ENCODE measurements around the gene AGXT2. TPM values are rescaled to one million over a fixed set of nuclear protein-coding genes. Genes with fewer than 3 reads are reported as not detected.
"Not testable (repeated sequence)": the region's sequence is repeated elsewhere in the genome, so short reads cannot be mapped to it uniquely, and the experiment has no call there.

The AGXT2 gene
- total RNA-seq, 2 donors from 2014 or later = not detected

DNA sequence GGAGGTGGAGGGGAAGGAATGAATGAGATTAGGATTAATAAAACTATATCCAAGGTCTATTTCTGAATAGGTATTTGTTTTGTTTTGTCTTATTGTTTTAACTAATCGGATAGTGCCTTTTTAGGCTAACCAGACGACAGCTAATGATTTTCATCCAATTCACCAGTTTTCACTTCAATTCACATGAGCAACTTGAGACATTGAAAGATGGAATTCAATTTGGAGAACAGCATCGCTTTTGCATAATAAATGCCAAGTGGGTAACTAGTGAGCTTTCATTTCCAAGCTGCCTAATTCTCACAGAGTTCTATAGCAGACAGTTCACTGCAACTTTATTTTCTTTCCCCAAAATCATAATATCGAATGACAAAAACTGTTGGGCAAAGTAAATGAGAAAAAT is 5.0 kb downstream of the AGXT2 start:
- ATAC-seq (no peak), DNase-seq (ENCODE audit: low spot score) (no peak)
- Mint-ChIP-seq H3K4me3 (no peak overlapping the region), H3K4me1 (ENCODE audit: low read depth in 2 of 2) (no peaks in the 10 kb centered on the region), H3K27me3 (peaks cover 14 to 25% of the 10 kb centered on the region in 2 donors), H3K9me3 (no peaks in the 10 kb centered on the region), H3K27ac (no peak overlapping the region), H3K36me3 (no peaks in the 10 kb centered on the region)

DNA sequence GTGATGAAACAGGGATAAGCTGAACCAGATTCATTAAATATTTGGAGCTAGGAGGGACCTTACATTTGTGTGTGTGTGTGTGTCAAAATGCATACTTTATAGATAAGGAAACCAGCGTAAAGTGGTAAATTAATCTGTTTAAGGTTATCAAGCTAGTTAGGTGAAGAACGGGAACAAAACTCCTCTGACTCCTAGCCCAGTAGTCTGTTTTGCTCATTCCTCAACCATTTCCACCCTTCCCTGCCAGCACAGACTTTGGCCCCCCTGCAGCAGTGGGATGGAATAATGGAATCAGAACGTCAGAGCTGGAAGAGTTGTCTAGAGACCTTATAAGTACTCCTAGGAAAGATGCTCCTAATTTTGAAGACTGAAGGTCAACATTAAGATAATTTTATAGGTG is 6.5 kb downstream of the AGXT2 start:
- no peak for ATAC-seq
- H3K9me3 Mint-ChIP-seq = no peaks in the 10 kb centered on the region
- peaks cover 13 to 30% of the 10 kb centered on the region in 2 donors for H3K27me3 Mint-ChIP-seq
- H3K36me3 Mint-ChIP-seq = no peaks in the 10 kb centered on the region
- no peak for DNase-seq (ENCODE audit: low spot score)
- H3K4me1 Mint-ChIP-seq (ENCODE audit: low read depth in 2 of 2) = no peaks in the 10 kb centered on the region
- no peak overlapping the region for H3K27ac Mint-ChIP-seq
- no peak overlapping the region for H3K4me3 Mint-ChIP-seq

DNA sequence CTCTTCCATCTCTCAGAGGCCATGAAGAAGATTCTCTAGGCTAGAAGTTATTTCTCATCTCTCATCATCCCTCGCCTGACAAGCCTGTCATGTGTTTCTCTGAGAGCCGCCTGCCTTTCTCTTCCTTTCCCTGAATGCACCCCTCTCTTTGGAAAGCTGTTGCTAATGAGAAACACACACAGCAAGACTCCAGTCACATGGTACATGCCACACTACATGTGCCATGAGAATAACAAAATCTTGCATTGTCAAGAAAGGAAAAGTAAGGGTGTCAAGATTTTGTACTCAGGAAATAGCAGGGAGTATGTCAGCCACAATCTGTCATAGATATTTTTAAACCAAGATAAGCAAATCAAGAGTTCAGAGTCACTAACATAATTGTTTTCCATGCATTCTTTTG is 8.9 kb downstream of the AGXT2 start:
- Mint-ChIP-seq H3K27ac (no peak overlapping the region), H3K4me1 (ENCODE audit: low read depth in 2 of 2) (no peaks in the 10 kb centered on the region), H3K36me3 (no peaks in the 10 kb centered on the region)

DNA sequence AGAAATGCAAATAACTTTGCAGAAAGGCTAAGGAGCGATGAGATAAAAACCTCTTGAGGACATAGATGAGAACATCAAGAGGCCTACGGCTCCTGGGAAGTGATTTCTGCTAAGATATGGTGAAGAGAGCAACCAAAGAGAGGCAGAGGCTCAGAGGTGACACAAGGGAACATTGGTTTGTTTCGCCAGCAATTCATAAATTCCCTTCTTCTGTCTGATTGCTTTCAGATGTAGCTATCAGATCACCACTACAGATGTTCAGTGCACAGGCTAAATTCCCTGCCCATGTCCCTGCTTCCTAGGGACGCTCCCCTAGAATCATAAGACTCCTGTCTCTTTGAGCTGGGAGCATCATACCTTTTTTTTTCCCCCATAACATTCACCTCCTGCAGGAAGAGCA is 11.2 kb downstream of the AGXT2 start:
- Mint-ChIP-seq H3K27me3 (peaks cover 17 to 29% of the 10 kb centered on the region in 2 donors), H3K4me1 (ENCODE audit: low read depth in 2 of 2) (no peaks in the 10 kb centered on the region)

More for the DNA sequence above, 8.9 kb downstream of the AGXT2 start:
- no peak for ATAC-seq
- peaks cover 13 to 37% of the 10 kb centered on the region in 2 donors for H3K27me3 Mint-ChIP-seq
- no peak overlapping the region for H3K4me3 Mint-ChIP-seq
- H3K9me3 Mint-ChIP-seq = no peaks in the 10 kb centered on the region
- DNase-seq (ENCODE audit: low spot score) = no peak

DNA sequence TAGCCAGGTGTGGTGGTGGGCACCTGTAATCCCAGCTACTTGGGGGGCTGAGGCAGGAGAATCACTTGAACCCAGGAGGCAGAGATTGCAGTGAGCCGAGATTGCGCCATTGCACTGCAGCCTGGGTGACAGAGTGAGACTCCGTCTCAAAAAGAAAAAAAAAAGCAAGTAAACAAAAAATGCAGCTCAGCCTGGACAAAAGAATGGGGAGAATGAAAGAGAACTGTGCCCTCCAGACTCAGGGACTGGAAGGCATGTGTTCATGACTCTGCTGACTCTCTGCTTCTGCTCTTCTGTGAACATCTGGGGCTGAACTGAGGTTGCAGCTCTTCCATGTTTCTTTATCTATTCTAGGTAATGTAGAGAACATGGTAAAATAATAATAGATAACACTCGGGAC is 11.8 kb downstream of the AGXT2 start:
- DNase-seq (ENCODE audit: low spot score); H3K4me3 Mint-ChIP-seq; H3K4me1 Mint-ChIP-seq (ENCODE audit: low read depth in 2 of 2); ATAC-seq; H3K36me3 Mint-ChIP-seq; H3K27ac Mint-ChIP-seq; H3K9me3 Mint-ChIP-seq: not testable (repeated sequence)
- H3K27me3 Mint-ChIP-seq = peaks cover 21 to 29% of the 10 kb centered on the region in 2 donors

More for the DNA sequence above, 11.2 kb downstream of the AGXT2 start:
- no peak for DNase-seq (ENCODE audit: low spot score)
- no peaks in the 10 kb centered on the region for H3K36me3 Mint-ChIP-seq
- ATAC-seq = no peak
- H3K9me3 Mint-ChIP-seq = no peaks in the 10 kb centered on the region
- no peak overlapping the region for H3K4me3 Mint-ChIP-seq
- H3K27ac Mint-ChIP-seq = no peak overlapping the region

DNA sequence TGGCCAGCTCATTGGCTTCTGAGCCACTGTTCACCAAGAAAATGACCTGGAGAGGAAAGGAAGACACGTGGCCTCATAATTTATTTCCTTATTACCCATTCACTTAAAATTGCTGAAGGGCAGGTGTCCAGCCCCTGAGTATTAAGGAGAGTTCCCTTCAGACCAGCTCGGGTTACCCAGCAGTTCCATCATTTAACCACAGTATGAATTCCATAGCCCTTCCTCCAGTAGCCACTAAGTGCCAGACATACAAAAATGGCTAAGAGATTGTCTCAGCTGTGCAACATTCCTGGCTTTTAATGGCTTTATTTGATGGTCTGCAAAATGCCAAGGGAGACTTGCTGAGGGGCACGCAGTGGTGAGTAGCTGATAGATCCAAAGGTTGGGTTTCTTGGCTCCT is 12.5 kb downstream of the AGXT2 start:
- Mint-ChIP-seq H3K4me1 (ENCODE audit: low read depth in 2 of 2) (no peaks in the 10 kb centered on the region), H3K27ac (no peak overlapping the region), H3K4me3 (no peak overlapping the region), H3K9me3 (no peaks in the 10 kb centered on the region), H3K27me3 (peaks cover 21 to 27% of the 10 kb centered on the region in 2 donors), H3K36me3 (no peaks in the 10 kb centered on the region)
- DNase-seq (ENCODE audit: low spot score) (no peak), ATAC-seq (no peak)

DNA sequence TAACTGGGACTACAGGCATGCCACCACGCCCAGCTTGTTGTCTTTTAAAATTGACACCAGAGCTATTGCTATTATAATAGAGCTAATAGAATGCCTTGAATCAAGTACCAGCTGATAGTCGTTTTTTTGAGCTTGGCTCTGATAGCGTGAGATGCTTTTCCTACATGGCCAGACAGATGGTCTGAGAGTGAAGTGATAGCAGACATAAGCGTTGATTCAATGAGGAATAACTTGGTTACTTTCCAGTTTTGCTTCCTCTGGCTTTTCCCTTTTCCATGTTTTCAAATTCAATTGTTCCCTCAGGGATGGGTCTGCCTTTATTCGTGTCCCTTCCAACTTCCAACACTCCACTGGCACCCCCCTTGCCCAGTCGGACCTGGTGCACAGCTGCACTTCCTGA is 15.4 kb downstream of the AGXT2 start:
- Mint-ChIP-seq H3K27me3 (peaks cover 18 to 32% of the 10 kb centered on the region in 2 donors), H3K36me3 (no peaks in the 10 kb centered on the region), H3K4me1 (ENCODE audit: low read depth in 2 of 2) (no peaks in the 10 kb centered on the region), H3K9me3 (peaks cover 4% of the 10 kb centered on the region), H3K27ac (no peak overlapping the region), H3K4me3 (no peak overlapping the region)
- DNase-seq (ENCODE audit: low spot score) = no peak
- ATAC-seq = no peak

DNA sequence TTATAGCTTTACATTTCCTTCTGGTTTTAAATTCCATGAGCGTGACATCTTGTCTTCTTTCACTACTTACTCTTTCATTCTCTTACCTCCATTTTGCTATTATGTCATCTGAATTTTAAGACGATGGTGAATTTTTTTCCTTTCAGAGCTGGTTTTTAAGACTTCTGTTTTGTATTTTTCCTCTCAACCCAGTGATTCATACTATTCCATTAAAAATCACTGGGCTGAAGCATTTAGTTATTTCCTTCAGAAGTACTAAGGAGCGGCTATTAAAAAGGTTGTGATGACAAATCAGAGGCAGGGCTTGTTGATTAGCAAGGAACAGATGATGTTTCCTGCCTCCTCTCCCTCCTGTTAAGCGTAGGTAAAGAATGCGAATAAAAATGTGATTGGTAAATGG is 16.5 kb downstream of the AGXT2 start:
- Mint-ChIP-seq H3K4me1 (ENCODE audit: low read depth in 2 of 2) (no peaks in the 10 kb centered on the region), H3K27ac (no peak overlapping the region), H3K36me3 (no peaks in the 10 kb centered on the region), H3K9me3 (peaks cover 4% of the 10 kb centered on the region), H3K4me3 (no peak overlapping the region), H3K27me3 (peaks cover 19 to 24% of the 10 kb centered on the region in 2 donors)
- no peak for DNase-seq (ENCODE audit: low spot score)
- ATAC-seq = no peak

DNA sequence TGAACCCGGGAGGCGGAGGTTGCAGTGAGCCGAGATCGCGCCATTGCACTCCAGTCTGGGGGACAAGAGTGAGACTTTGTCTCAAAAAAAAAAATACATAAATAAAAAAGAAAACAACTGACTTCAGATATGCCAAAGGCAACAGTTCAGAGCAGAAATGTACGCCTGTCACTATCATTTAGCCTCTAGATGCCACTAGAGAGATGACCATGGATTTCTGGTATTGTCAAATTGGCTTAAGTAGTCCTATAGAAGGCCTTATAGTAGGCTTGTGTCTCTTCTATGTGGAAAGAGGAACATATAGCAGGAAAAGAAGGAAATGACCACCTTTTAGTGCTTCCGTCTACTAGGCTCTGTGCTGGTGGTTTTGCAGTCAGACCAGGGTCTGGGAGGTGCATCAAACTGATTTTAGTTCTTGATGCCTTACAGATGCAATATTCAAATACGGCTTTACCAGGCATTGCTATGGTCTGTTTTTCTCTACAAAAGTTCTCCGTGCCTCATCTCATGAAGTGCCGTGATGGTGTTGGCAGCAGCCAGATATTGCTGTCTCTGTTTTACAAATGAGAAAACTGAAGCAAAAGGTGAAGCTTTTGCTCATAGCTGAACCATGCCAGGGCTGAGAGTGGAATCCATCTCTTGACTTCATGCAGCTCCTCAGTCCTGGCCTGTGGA is 17.2 kb downstream of the AGXT2 start:
- peaks cover 20 to 27% of the 10 kb centered on the region in 2 donors for H3K27me3 Mint-ChIP-seq
- no peak for ATAC-seq
- no peak for DNase-seq (ENCODE audit: low spot score)
- H3K4me1 Mint-ChIP-seq (ENCODE audit: low read depth in 2 of 2) = no peaks in the 10 kb centered on the region
- H3K36me3 Mint-ChIP-seq = no peaks in the 10 kb centered on the region
- H3K9me3 Mint-ChIP-seq = peaks cover 4% of the 10 kb centered on the region
- H3K27ac Mint-ChIP-seq = no peak overlapping the region
- no peak overlapping the region for H3K4me3 Mint-ChIP-seq

DNA sequence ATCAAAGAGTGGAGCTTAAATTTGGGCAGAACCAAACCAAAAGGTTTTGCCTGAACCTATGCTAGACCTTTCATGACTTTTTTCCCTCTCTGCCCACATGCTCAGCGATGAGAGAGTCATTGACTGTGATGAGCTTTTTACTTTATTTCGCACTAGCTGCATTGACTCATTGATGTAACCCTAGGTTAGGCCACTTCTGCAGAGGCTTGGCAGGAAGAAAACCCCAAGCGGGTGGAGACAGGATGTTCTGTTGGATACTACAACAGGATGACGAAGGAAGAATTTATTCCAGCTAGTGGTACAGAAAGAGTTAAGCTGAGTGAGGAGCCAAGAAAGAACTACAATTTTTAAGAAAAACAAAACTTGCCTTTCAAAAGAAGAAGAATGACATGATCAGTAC is 18.4 kb downstream of the AGXT2 start:
- Mint-ChIP-seq H3K27me3 (peaks cover 20 to 23% of the 10 kb centered on the region in 2 donors), H3K9me3 (peaks cover 4% of the 10 kb centered on the region), H3K4me3 (no peak overlapping the region), H3K27ac (no peak overlapping the region), H3K36me3 (no peaks in the 10 kb centered on the region), H3K4me1 (ENCODE audit: low read depth in 2 of 2) (no peaks in the 10 kb centered on the region)
- DNase-seq (ENCODE audit: low spot score) (no peak), ATAC-seq (no peak)

DNA sequence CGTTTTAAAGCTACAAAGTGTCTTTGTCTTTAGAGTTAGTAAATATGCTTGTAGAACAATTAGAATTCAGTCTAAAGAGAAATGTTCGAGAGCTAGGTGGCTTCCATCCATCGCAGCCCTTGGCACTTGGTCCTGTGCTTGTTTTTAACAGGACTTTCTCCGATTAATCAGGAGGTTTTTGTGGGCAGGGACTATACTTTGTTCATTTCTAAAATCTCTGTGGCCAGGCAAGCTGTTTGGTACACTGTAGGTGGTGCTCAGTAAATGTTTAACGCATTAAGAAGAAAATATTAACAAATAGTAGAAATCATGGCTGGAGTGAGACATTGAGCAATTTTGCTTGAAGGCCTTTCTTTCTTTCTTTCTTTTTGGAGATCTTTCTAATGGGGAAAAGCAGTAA is 20.8 kb downstream of the AGXT2 start:
- H3K36me3 Mint-ChIP-seq = no peaks in the 10 kb centered on the region
- DNase-seq (ENCODE audit: low spot score) (no peak), ATAC-seq (no peak)
- peaks cover 4% of the 10 kb centered on the region for H3K9me3 Mint-ChIP-seq
- H3K4me1 Mint-ChIP-seq (ENCODE audit: low read depth in 2 of 2) = no peaks in the 10 kb centered on the region
- H3K27me3 Mint-ChIP-seq = peaks cover 15 to 23% of the 10 kb centered on the region in 2 donors
- no peak overlapping the region for H3K27ac Mint-ChIP-seq
- H3K4me3 Mint-ChIP-seq = no peak overlapping the region

DNA sequence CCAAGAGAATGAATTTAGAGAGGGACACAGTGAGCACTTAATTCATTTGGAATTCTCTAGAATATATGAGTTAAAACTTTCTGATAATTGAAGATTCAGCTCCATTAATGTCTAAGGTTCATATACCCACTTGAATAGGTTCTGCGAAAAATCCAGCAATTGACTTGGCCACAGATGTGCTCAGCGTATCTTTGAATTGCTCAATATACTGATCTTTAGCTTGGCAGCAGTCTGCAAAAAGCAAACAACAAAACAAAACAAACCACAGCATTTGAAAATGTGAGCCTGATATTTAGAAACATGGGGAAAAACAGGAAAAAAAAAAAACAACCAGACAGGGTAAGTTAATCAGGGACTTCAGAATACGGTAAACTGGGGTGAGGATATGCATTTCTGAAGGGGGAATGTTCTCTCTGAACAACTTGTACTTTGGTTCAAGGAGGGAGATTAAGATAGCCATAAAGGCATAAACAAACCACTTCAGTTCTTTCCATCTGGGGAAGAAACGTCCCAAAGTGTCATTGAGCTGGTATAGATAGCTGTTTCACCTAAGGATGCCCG is 21.4 kb downstream of the AGXT2 start:
- no peak overlapping the region for H3K4me3 Mint-ChIP-seq
- DNase-seq (ENCODE audit: low spot score) (no peak), ATAC-seq (no peak)
- no peaks in the 10 kb centered on the region for H3K36me3 Mint-ChIP-seq
- no peaks in the 10 kb centered on the region for H3K4me1 Mint-ChIP-seq (ENCODE audit: low read depth in 2 of 2)
- H3K27me3 Mint-ChIP-seq = peaks cover 14 to 23% of the 10 kb centered on the region in 2 donors
- H3K9me3 Mint-ChIP-seq = peaks cover 4% of the 10 kb centered on the region
- H3K27ac Mint-ChIP-seq = no peak overlapping the region

DNA sequence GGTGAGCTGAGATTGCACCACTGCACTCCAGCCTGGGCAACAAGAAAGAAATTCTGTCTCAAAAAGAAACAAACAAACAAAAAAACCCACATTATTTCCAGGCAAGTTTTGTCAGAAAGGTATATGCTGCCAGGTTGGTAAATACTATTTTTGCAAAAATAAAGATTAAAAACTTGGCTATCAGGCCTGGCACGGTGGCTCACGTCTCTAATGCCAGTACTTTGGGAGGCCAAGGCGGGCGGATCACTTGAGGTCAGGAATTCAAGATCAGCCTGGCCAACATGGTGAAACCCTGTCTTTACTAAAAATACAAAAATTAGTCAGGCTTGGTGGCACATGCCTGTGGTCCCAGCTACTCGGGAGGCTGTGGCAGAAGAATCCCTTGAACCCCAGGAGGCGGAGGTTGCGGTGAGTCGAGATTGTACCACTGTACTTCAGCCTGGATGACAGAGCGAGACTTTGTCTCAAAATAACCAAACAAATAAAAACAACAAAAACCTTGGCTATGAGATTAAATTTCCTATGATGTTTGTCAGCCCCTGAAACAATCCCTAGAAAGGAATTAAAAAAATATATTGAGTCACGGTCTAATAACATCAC is 22.7 kb downstream of the AGXT2 start:
- no peak overlapping the region for H3K27ac Mint-ChIP-seq

DNA sequence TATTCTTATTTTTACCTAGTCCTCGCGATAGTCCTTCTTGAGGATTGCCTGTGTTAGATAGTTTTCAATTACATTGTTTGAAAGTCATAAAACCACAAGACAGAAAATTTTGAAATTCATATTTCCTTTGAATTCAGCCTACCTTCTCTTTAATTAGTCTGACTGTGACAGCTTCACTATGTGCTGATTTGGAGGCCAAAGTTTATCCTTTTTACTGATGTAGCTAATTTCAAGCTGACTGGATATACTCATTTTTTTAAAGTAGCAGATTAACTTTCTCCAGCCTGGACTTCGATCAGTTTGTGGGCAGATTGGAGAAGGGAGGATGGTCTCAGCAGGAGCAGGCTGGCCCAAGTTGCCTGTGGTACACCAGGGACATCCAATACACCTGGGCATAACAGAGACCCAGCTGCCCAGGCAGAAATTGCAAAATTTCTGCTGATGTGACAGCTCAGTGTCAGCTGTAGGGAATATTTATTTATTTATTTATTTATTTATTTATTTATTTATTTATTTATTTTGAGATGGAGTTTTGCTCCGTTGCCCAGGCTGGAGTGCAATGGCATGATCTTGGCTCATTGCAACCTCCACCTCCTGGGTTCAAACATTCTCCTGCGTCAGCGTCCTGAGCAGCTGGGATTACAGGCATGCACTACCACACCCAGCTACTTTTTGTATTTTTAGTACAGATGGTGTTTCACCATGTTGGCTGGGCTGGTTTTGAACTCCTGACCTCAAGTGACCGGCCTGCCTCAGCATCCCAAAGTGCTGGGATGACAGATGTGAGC is 24.2 kb downstream of the AGXT2 start:
- Mint-ChIP-seq H3K27me3 (peaks cover 8 to 12% of the 10 kb centered on the region in 2 donors), H3K4me3 (no peak overlapping the region), H3K36me3 (no peaks in the 10 kb centered on the region), H3K9me3 (peaks cover 4% of the 10 kb centered on the region), H3K4me1 (ENCODE audit: low read depth in 2 of 2) (no peaks in the 10 kb centered on the region), H3K27ac (no peak overlapping the region)
- DNase-seq (ENCODE audit: low spot score) = no peak
- no peak for ATAC-seq

More for the DNA sequence above, 22.7 kb downstream of the AGXT2 start:
- no peak overlapping the region for H3K4me3 Mint-ChIP-seq
- no peak for DNase-seq (ENCODE audit: low spot score)
- ATAC-seq = no peak
- no peaks in the 10 kb centered on the region for H3K36me3 Mint-ChIP-seq
- peaks cover 4% of the 10 kb centered on the region for H3K9me3 Mint-ChIP-seq
- H3K27me3 Mint-ChIP-seq = peaks cover 11 to 23% of the 10 kb centered on the region in 2 donors
- H3K4me1 Mint-ChIP-seq (ENCODE audit: low read depth in 2 of 2) = no peaks in the 10 kb centered on the region

Data from natural killer cell treated with Interleukin-12 subunit alpha and Interleukin-12 subunit beta and Interleukin-15 and Interleukin-18, amount 100 ng/mL, for 72 hours (primary cell).